Measurements from ENCODE around the gene DTYMK.

- TF ChIP-seq NR3C1 (CRISPR knock-in tag; conservative IDR thresholded peaks at IDR 0.05; ENCODE audit: low read depth) (no peak), CTCF (IDR thresholded peaks at IDR 0.05) (no peak), USF1 (CRISPR knock-in tag; IDR thresholded peaks at IDR 0.05) (no peak), ZNF263 (CRISPR knock-in tag; IDR thresholded peaks at IDR 0.05; ENCODE audit: low read depth) (no peak), NR2C2 (CRISPR knock-in tag; IDR thresholded peaks at IDR 0.05) (no peak), JAZF1 (CRISPR knock-in tag; IDR thresholded peaks at IDR 0.05) (no peak), FOXP1 (CRISPR knock-in tag; IDR thresholded peaks at IDR 0.05; ENCODE audit: borderline replicate concordance) (no peak), NFYB (CRISPR knock-in tag; conservative IDR thresholded peaks at IDR 0.05; ENCODE audit: low read depth) (no peak), ZNF121 (CRISPR knock-in tag; IDR thresholded peaks at IDR 0.05) (no peak), CREB1 (CRISPR knock-in tag; IDR thresholded peaks at IDR 0.05) (no peak), E2F1 (CRISPR knock-in tag; IDR thresholded peaks at IDR 0.05) (no peak), STAT6 (CRISPR knock-in tag; conservative IDR thresholded peaks at IDR 0.05; ENCODE audit: low read depth) (no peak)
These were observed 44.2 kb upstream of the DTYMK start for GRCh38 chr2:241730671-241731293.
